ENCODE measurements around the gene SHISAL2A.

DNA sequence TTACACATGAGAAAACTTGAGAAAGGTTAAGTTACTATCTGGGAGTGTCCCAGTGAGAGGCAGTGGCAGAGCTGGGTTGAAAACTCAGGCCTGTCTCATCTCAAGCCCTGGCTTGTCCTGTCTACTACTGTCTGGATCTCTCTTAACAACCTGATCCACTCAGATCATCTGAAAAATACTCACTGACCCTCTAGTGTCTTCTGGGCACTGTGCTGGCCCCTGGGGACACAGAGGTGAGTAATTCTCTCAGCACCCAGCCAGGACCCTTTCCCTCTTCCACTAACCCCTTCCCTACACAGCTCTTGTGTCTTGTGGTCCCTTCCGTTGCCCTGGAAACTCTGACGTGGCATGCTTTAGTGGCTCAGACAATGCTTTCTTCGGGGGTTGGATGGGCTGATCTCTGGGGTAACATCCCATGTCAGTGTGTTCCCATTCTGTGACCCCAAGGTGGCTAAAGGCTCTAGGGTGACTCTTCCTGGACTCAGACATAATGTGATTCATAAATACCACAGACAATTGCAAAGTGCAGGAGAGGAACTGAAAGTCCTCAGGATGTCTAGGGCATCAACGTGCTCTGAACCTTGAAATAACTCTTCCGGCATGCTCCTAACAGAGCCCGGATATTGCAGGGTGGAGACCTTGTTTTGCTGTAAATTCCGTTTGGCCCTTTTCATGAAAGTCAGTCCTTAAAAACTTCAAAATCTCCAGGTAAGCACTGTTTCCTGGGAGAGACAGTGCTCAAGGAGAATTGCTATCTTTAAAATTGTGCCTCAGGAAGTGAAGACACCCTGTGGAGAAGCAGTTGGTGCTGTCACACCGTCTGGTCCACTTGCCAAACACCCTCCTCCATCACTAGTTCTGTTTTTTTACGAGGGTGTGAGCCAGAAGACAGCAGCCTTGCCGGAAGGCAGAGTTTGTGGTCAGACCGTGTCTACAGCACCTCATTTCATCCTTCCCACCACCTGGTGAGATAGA is 4.0 kb downstream of the SHISAL2A start:
- TF ChIP-seq, protein P1, sequence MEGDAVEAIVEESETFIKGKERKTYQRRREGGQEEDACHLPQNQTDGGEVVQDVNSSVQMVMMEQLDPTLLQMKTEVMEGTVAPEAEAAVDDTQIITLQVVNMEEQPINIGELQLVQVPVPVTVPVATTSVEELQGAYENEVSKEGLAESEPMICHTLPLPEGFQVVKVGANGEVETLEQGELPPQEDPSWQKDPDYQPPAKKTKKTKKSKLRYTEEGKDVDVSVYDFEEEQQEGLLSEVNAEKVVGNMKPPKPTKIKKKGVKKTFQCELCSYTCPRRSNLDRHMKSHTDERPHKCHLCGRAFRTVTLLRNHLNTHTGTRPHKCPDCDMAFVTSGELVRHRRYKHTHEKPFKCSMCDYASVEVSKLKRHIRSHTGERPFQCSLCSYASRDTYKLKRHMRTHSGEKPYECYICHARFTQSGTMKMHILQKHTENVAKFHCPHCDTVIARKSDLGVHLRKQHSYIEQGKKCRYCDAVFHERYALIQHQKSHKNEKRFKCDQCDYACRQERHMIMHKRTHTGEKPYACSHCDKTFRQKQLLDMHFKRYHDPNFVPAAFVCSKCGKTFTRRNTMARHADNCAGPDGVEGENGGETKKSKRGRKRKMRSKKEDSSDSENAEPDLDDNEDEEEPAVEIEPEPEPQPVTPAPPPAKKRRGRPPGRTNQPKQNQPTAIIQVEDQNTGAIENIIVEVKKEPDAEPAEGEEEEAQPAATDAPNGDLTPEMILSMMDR (IDR thresholded peaks at IDR 0.05): no peak
- TF ChIP-seq POLR2A (IDR thresholded peaks at IDR 0.05): no peak
